SH-SY5Y (cell line): ENCODE results near the gene FOXN3.

Source experiments
- GATA2 ChIP-seq: IDR thresholded peaks from 2 replicates; pipeline ENCODE4 v1.6.1; 2011; ENCODE audit warnings: mild to moderate bottlenecking, low read depth, low read length
- GATA3 ChIP-seq: IDR thresholded peaks from 2 replicates; pipeline ENCODE4 v1.6.1; 2011; ENCODE audit warnings: low read depth, mild to moderate bottlenecking, low read length, moderate library complexity

DNA sequence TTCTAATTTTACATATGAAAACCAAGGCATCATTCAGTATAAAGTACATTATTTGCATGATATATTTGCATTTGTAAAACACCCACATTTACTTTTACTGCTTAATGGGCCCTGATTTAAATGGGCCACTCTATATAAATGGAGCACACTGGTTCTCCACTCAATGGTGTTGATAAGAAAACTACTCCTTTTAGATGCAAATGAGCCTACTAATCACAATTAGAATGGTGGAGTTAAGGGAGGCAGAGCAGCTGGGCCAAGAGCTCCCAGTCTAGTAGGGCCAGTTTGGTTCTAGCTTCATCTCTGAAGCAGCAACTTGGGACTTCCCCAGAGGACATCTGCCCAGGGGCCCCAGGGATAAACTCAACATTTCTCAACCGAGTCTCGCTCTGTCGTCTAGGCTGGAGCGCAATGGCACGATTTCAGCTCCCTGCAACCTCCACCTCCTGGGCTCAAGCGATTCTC lies 120.7 kb downstream of the FOXN3 start:
- TF ChIP-seq GATA2 = no peak
- TF ChIP-seq GATA3 = no peak
